Measurements from ENCODE around the gene TMEM170A.

TMEM170A gene

DNA sequence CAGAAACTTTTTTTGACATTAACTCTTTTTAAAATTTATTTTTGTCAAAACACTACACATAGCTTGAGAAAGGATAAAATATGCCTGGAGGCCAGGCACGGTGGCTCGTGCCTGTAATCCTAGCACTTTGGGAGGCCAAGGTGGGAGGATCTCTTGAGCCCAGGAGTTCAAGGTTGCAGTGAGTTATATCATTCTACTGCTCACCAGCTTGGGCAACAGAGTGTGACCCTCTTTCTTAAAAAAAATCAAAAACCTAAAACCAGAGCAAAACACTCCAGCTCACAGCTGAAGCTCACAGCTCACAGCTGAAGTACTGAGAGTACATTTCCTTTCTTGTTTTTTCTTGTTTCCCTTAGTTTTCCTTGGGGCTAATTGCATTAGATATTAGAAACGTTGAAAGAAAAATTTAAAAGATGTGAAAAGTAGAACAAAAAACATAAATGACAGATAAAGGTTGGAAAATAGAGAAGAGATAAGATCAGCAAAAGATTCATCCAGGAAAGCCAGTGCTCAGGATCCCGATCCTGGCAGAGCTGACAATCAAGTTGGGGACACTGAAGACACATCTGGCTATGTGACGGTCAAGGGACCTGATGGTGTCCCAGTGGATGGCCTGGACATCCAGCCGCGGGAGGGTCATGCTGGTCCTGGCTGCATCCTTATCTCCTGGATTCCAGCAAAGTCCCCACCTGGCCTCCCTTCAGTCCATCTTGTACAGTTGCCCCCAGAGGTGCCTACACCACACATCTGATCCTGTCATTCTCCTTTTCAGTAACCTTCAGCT is 20.9 kb upstream of the TMEM170A start:
- TF ChIP-seq, protein P1, sequence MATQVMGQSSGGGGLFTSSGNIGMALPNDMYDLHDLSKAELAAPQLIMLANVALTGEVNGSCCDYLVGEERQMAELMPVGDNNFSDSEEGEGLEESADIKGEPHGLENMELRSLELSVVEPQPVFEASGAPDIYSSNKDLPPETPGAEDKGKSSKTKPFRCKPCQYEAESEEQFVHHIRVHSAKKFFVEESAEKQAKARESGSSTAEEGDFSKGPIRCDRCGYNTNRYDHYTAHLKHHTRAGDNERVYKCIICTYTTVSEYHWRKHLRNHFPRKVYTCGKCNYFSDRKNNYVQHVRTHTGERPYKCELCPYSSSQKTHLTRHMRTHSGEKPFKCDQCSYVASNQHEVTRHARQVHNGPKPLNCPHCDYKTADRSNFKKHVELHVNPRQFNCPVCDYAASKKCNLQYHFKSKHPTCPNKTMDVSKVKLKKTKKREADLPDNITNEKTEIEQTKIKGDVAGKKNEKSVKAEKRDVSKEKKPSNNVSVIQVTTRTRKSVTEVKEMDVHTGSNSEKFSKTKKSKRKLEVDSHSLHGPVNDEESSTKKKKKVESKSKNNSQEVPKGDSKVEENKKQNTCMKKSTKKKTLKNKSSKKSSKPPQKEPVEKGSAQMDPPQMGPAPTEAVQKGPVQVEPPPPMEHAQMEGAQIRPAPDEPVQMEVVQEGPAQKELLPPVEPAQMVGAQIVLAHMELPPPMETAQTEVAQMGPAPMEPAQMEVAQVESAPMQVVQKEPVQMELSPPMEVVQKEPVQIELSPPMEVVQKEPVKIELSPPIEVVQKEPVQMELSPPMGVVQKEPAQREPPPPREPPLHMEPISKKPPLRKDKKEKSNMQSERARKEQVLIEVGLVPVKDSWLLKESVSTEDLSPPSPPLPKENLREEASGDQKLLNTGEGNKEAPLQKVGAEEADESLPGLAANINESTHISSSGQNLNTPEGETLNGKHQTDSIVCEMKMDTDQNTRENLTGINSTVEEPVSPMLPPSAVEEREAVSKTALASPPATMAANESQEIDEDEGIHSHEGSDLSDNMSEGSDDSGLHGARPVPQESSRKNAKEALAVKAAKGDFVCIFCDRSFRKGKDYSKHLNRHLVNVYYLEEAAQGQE (IDR thresholded peaks at IDR 0.05; ENCODE audit: insufficient read depth in 1 of 2, low read depth in 2 of 2, low read length in 2 of 2), result no peak
- no peak for TF ChIP-seq POLR2AphosphoS5 (IDR thresholded peaks at IDR 0.05; ENCODE audit: low read depth, low read length)
- TF ChIP-seq TAF1 (IDR thresholded peaks at IDR 0.05; ENCODE audit: borderline replicate concordance, insufficient read depth, low read length), result no peak
- no peak for TF ChIP-seq SIN3A (IDR thresholded peaks at IDR 0.05; ENCODE audit: borderline replicate concordance, insufficient read depth, low read length)
- no peak for TF ChIP-seq FOXP2 (optimal IDR thresholded peaks at IDR 0.05; ENCODE audit: borderline replicate concordance, extremely low read depth, extremely low read length, insufficient read depth)

GRCh38 chr16:75483222-75483621 is 18.7 kb upstream of the TMEM170A start:
- TF ChIP-seq FOXP2 (optimal IDR thresholded peaks at IDR 0.05; ENCODE audit: borderline replicate concordance, extremely low read depth, extremely low read length, insufficient read depth), result no peak
- TF ChIP-seq, protein P1 (IDR thresholded peaks at IDR 0.05; ENCODE audit: insufficient read depth in 1 of 2, low read depth in 2 of 2, low read length in 2 of 2), result no peak
- TF ChIP-seq TAF1 (IDR thresholded peaks at IDR 0.05; ENCODE audit: borderline replicate concordance, insufficient read depth, low read length), result no peak
- no peak for TF ChIP-seq POLR2AphosphoS5 (IDR thresholded peaks at IDR 0.05; ENCODE audit: low read depth, low read length)
- no peak for TF ChIP-seq SIN3A (IDR thresholded peaks at IDR 0.05; ENCODE audit: borderline replicate concordance, insufficient read depth, low read length)

GRCh38 chr16:75482434-75483205 is 18.1 kb upstream of the TMEM170A start:
- TF ChIP-seq, protein P1 (IDR thresholded peaks at IDR 0.05; ENCODE audit: insufficient read depth in 1 of 2, low read depth in 2 of 2, low read length in 2 of 2), result no peak
- TF ChIP-seq SIN3A (IDR thresholded peaks at IDR 0.05; ENCODE audit: borderline replicate concordance, insufficient read depth, low read length) (no peak), FOXP2 (optimal IDR thresholded peaks at IDR 0.05; ENCODE audit: borderline replicate concordance, extremely low read depth, extremely low read length, insufficient read depth) (no peak), TAF1 (IDR thresholded peaks at IDR 0.05; ENCODE audit: borderline replicate concordance, insufficient read depth, low read length) (no peak), POLR2AphosphoS5 (IDR thresholded peaks at IDR 0.05; ENCODE audit: low read depth, low read length) (no peak)

DNA sequence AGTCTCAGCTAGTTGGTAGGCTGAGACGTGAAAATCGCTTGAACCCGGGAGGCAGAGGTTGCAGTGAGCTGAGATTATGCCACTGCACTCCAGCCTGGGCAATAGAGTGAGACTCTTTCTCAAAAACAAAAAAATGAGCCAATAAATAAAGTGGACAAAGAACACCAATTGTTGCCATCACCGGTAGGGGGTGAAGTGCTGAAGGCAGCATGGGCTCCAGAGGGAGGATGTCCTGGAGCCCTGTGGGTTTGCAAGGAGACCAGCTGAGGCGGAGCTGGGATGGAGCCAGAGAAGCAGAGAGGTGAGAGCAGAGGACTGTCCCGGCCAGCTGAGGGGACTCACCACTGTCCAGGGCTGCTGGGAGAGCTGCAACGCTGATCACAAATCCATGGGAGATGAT is 17.0 kb upstream of the TMEM170A start:
- TF ChIP-seq, protein P1 (IDR thresholded peaks at IDR 0.05; ENCODE audit: insufficient read depth in 1 of 2, low read depth in 2 of 2, low read length in 2 of 2), result no peak
- TF ChIP-seq POLR2AphosphoS5 (IDR thresholded peaks at IDR 0.05; ENCODE audit: low read depth, low read length) (no peak), TAF1 (IDR thresholded peaks at IDR 0.05; ENCODE audit: borderline replicate concordance, insufficient read depth, low read length) (no peak), FOXP2 (optimal IDR thresholded peaks at IDR 0.05; ENCODE audit: borderline replicate concordance, extremely low read depth, extremely low read length, insufficient read depth) (no peak), SIN3A (IDR thresholded peaks at IDR 0.05; ENCODE audit: borderline replicate concordance, insufficient read depth, low read length) (no peak)

Measured in PFSK-1 (cell line).